ENCODE results near the gene RNU6-8.

The RNU6-8 gene

GRCh38 chr14:32202998-32203882 is at the start of gene RNU6-8:
Gene RNU6-8 (minus strand): TSS chr14:32203269.
- FAIRE-seq = peak; percentile 41

- FAIRE-seq = peak; percentile 51
These were observed 49.1 kb upstream of the RNU6-8 start for GRCh38 chr14:32252030-32252670.

- no peak for FAIRE-seq
These were observed 48.5 kb upstream of the RNU6-8 start for GRCh38 chr14:32251530-32251929.

GRCh38 chr14:32250681-32251080 is 47.6 kb upstream of the RNU6-8 start:
- no peak for FAIRE-seq

- FAIRE-seq = no peak
These were observed 46.7 kb upstream of the RNU6-8 start for GRCh38 chr14:32249780-32250179.

GRCh38 chr14:32249371-32249770 is 46.3 kb upstream of the RNU6-8 start:
- FAIRE-seq = no peak

- FAIRE-seq = no peak
These were observed 43.7 kb upstream of the RNU6-8 start for GRCh38 chr14:32246751-32247150.

- FAIRE-seq = no peak
These were observed 41.3 kb upstream of the RNU6-8 start for GRCh38 chr14:32244404-32244803.

- FAIRE-seq = no peak
These were observed 30.2 kb upstream of the RNU6-8 start for GRCh38 chr14:32233260-32233659.

- FAIRE-seq = no peak
These were observed 29.4 kb upstream of the RNU6-8 start for GRCh38 chr14:32232481-32232880.

GRCh38 chr14:32230695-32231280 is 27.7 kb upstream of the RNU6-8 start:
- FAIRE-seq = no peak

GRCh38 chr14:32230181-32230580 is 27.1 kb upstream of the RNU6-8 start:
- FAIRE-seq = no peak

GRCh38 chr14:32226056-32226455 is 23.0 kb upstream of the RNU6-8 start:
- no peak for FAIRE-seq

GRCh38 chr14:32225378-32225920 is 22.4 kb upstream of the RNU6-8 start:
- no peak for FAIRE-seq

- FAIRE-seq = peak; percentile 61
These were observed 21.8 kb upstream of the RNU6-8 start for GRCh38 chr14:32224737-32225377.

GRCh38 chr14:32217301-32217700 is 14.2 kb upstream of the RNU6-8 start:
- FAIRE-seq = no peak

- no peak for FAIRE-seq
These were observed 9.8 kb upstream of the RNU6-8 start for GRCh38 chr14:32212833-32213232.

GRCh38 chr14:32211068-32211404 is 8.0 kb upstream of the RNU6-8 start:
- no peak for FAIRE-seq

- no peak for FAIRE-seq
These were observed 6.4 kb upstream of the RNU6-8 start for GRCh38 chr14:32209471-32209870.

GRCh38 chr14:32208490-32208889 is 5.4 kb upstream of the RNU6-8 start:
- FAIRE-seq = no peak

- no peak for FAIRE-seq
These were observed 3.5 kb upstream of the RNU6-8 start for GRCh38 chr14:32206552-32206951.

- no peak for FAIRE-seq
These were observed 2.9 kb upstream of the RNU6-8 start for GRCh38 chr14:32205984-32206383.

- no peak for FAIRE-seq
These were observed 2.5 kb upstream of the RNU6-8 start for GRCh38 chr14:32205554-32205953.

Data from islet of Langerhans (tissue), 1 donor.